HepG2 (cell line): ENCODE data around the gene HOXC10.

Source experiments
- CAMTA2 ChIP-seq: sonication (generic); formaldehyde crosslinking; IDR thresholded peaks from 2 replicates; pipeline ENCODE4 v1.4.0; 2020; ENCODE audit warnings: mild to moderate bottlenecking, missing genetic modification reagents, borderline replicate concordance
- CBX1 ChIP-seq: IDR thresholded peaks from one replicate; pipeline ENCODE4 v1.6.1; 2016; ENCODE audit warnings: antibody characterized with exemption, low read depth
- NCOR1 ChIP-seq: fragments of 200-600 bp; sonication (generic); IDR thresholded peaks from 2 replicates; pipeline ENCODE4 v1.7.0; 2017; ENCODE audit warnings: antibody characterized with exemption, low read length, borderline replicate concordance
- ZFP41 ChIP-seq: sonication (generic); formaldehyde crosslinking; IDR thresholded peaks from 2 replicates; pipeline ENCODE4 v1.4.0; 2020; ENCODE audit warnings: mild to moderate bottlenecking, missing genetic modification reagents, borderline replicate concordance
- ZNF337 ChIP-seq: sonication (generic); formaldehyde crosslinking; IDR thresholded peaks from 2 replicates; pipeline ENCODE4 v1.5.1; 2020; ENCODE audit warnings: missing genetic modification reagents, low read depth, mild to moderate bottlenecking, borderline replicate concordance

DNA sequence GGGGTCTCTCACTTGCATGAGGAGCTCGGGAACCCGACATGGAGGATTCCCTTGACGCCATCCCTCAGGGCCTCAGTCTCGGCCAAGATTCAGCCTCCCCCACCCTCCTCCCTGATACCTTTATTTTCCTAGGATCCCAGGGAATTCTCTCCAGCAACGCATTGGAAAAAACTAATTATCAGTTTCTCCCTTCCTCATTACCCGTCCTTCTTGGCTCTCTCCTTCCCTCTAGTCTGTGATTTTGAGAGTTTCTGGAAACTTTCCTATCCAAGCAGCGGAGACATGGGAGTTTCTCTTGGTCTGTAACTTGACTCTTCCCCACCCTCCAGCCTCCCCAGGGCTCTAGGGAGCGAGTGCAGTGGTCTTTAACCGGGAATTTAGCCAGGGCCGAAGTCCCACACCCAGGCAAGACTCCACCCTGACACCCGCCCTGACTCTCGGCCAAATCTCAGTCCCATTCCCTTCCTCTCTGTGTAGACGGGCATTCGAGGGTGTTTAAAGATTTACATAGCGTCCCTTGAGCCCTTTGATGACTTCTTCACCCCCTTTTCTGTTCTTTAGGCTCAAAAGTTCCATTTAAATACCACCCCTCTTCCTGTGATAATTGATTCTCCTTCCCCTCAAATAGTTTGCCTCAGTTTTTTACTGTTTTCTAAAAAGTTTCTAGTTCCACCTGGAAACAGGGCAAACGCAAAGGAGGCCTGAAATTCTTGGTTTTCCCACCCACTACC is 54.6 kb downstream of the HOXC10 start:
- TF ChIP-seq CBX1 (no peak), NCOR1 (no peak), CAMTA2 (CRISPR knock-in tag) (no peak), ZNF337 (no peak), ZFP41 (CRISPR knock-in tag) (no peak)
